ENCODE measurements around the gene RTN3.
A peak's percentile ranks its signal among the peaks of the same experiment; 100 is the strongest.

Gene RTN3

DNA sequence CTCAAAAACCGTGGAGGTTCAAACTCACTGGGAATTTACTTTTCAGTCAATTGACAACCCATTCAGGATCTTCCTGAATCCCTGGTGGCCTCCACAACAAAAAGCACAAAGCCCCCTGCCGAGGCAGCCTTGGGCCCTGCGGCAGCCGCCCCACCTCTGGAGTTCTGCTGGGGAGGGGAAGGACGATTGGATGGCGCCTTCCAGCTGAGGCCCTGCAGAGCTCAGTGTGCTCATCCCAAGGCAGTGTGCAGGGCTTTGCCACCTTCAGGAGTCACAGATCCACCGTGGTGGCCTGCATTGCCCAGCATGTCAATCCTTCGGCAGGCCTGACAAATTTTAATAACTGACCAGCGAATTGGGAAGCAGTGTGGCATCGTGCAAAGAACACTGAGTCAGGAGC is 79.9 kb downstream of the RTN3 start:
- DNase-seq (ENCODE audit: low read depth in 2 of 2) = no peak
- TF ChIP-seq, protein P1, sequence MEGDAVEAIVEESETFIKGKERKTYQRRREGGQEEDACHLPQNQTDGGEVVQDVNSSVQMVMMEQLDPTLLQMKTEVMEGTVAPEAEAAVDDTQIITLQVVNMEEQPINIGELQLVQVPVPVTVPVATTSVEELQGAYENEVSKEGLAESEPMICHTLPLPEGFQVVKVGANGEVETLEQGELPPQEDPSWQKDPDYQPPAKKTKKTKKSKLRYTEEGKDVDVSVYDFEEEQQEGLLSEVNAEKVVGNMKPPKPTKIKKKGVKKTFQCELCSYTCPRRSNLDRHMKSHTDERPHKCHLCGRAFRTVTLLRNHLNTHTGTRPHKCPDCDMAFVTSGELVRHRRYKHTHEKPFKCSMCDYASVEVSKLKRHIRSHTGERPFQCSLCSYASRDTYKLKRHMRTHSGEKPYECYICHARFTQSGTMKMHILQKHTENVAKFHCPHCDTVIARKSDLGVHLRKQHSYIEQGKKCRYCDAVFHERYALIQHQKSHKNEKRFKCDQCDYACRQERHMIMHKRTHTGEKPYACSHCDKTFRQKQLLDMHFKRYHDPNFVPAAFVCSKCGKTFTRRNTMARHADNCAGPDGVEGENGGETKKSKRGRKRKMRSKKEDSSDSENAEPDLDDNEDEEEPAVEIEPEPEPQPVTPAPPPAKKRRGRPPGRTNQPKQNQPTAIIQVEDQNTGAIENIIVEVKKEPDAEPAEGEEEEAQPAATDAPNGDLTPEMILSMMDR (IDR thresholded peaks at IDR 0.05; ENCODE audit: low read depth, low read length) = no peak
- H3K4me3 ChIP-seq (replicated peaks in 1 of 2; ENCODE audit: low read depth in 2 of 2, low read length in 2 of 2) = no peak overlapping the region

DNA sequence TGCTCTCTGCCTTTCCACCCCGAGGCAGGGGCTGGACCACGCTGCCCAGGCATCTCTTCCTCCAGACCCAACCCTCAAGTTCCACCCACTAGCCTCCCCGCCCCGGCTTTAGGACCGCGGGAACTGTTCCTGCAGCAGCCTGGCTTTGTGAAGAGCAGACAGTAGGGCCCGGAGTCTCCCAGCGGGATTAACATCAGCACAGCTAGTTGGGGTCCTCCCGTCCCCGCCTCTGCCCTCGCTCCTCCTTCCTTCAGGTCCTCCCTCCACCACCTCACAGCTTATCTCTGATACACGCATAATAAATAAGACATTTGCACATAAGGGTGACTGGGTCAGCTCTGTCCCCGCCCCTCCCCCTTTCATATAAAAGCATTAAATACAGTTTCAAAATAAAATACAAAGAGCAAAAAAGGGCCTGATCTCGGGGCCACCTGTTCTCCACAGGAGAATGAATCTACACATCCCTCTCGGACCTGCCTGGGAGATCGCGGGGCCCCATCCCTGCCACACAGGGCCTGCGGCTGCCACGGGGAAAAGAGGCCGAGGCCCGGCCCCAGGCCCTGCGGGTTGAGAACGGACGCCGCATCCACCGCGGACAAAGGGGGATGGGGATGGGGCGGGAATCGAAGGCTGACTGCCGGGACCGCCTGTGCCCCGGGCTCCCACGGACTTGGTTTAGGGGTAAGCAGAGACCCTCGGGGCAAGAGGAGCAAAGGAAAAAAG is 80.8 kb downstream of the RTN3 start:
- peak overlapping the region in 1 of 2 donors; percentile 18 for H3K4me3 ChIP-seq (replicated peaks in 1 of 2; ENCODE audit: low read depth in 2 of 2, low read length in 2 of 2)
- no peak for DNase-seq (ENCODE audit: low read depth in 2 of 2)
- TF ChIP-seq, protein P1 (IDR thresholded peaks at IDR 0.05; ENCODE audit: low read depth, low read length) = no peak

DNA sequence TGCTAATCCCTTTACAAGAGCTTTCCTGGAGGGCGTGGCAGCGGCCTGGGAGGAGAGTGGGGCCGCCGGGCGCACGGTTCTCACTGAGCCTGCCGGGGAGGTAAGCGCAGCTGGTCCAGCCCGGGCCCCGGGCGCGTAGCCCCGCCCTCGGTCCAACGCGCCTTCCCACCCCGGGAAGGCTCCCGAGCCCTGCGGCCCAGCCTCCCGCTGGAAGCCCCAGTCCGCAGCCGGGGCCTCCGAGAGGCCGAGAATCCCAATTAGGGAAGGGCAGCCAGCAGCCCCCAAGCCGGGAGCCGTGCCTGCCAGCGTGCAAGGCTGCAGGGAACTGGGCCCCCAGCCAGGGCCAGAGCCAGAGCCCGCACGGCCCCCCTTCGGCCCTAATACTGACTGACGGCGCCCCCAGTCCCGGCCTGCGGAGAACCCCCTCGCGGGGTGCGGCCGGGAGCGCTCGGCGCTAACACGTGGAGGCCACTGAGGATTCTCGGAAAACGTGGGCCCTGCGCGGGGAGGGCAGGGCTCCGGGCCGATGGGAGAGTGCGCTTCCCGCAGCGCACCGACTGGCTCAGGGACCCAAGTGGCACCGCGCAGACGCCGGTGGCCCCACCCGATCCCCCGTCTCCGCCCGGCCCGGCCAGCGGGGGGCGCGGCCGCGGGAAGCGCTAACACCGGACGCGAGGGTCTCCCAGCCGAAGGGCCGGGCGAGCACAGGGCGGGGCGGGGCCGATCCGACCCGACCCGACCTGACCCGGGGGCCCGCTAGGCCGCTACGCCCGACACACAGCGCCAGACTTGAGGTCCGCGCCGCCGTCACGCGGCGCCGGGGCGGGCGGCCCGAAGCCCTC is 81.6 kb downstream of the RTN3 start:
- DNase-seq (ENCODE audit: low read depth in 2 of 2) = peak; percentile 19 to 48
- peak overlapping the region; percentile 11 to 18 for H3K4me3 ChIP-seq (replicated peaks in 1 of 2; ENCODE audit: low read depth in 2 of 2, low read length in 2 of 2)

DNA sequence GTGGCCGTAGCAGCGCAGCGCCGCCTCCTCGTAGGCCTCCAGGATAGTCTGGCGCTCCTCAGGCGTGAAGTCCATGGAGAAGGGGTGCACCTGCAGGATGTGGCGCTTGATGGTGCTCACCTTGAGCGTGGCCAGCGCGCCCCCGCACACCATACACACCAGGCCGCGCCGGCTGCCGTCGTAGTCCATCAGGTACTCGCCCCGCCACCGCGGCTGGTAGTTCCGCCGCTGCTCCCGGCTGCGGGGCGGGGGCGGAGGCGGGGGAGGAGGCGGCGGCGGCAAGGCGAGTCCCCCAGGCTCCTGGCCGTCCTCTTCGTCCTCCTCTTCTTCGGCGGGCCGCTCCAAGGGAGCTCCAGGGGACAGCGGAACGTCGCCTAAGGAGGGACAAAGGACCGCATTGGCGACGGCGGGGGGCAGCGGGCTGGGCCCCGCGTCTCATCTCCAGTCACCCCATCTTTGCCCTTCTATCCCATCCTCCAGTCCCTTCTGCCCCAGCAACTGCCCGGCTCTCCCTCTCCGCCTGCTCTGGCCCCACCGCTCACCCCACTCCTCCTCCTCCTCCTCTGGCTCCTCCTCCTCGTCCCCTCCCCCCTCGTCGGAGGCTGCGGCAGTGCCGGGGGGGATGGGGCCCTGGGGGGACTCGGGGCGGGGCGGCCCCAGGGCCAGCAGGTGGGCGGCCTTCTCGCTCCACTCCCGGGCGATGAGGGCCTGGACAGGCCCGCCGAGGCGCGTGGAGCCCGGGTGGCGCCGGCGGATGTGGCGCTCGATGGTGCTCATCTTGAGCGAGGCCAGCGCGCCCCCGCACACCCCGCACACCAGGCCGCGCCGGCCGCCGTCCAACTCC is 82.4 kb downstream of the RTN3 start:
- no peak overlapping the region for H3K4me3 ChIP-seq (replicated peaks in 1 of 2; ENCODE audit: low read depth in 2 of 2, low read length in 2 of 2)
- TF ChIP-seq, protein P1 (IDR thresholded peaks at IDR 0.05; ENCODE audit: low read depth, low read length) = no peak

More for the DNA sequence above, 81.6 kb downstream of the RTN3 start:
- TF ChIP-seq, protein P1 (IDR thresholded peaks at IDR 0.05; ENCODE audit: low read depth, low read length) = no peak

DNA sequence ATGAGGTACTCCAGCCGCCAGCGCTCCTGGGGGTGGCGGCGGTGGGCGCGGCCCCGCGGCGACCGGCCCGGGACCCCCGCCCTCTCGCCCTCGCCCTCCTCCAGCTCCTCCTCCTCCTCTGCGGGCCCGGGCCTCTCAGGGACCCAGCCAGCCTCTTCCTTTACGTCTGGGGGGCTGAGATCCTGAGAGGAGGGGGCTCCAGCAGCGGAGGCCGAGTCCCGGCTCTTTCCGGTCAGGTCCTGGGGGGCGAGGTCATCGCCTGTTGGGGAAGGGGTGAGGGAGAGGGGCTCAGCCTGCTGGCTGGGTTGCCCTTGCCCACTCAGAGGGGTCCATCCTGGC is 83.0 kb downstream of the RTN3 start:
- TF ChIP-seq, protein P1 (IDR thresholded peaks at IDR 0.05; ENCODE audit: low read depth, low read length) = no peak
- no peak for DNase-seq (ENCODE audit: low read depth in 2 of 2)
- no peak overlapping the region for H3K4me3 ChIP-seq (replicated peaks in 1 of 2; ENCODE audit: low read depth in 2 of 2, low read length in 2 of 2)

More for the DNA sequence above, 82.4 kb downstream of the RTN3 start:
- DNase-seq (ENCODE audit: low read depth in 2 of 2) = no peak

Data from cardiac fibroblast (primary cell).